A204.1 (cell line): ENCODE data around the gene SMNDC1.
"Not testable (repeated sequence)": the region's sequence is repeated elsewhere in the genome, so short reads cannot be mapped to it uniquely, and the experiment has no call there.

ENCODE experiments used
- FAIRE-seq: peaks from 2 replicates; lab custom pipeline; 2012; peaks lifted over from hg19 to GRCh38; lab: Jason Lieb, UNC

Gene SMNDC1

GRCh38 chr10:110304780-110305421 lies at the start of gene SMNDC1:
Gene SMNDC1, minus strand, starts transcription at chr10:110304920. Its CDS starts 1,333 bp downstream, at chr10:110303587.
- peak; percentile 99 for FAIRE-seq

- FAIRE-seq = no peak
Observed at GRCh38 chr10:110354322-110354766, 49.6 kb upstream of the SMNDC1 start.

- FAIRE-seq = no peak
Observed at GRCh38 chr10:110353244-110354119, 48.8 kb upstream of the SMNDC1 start.

- FAIRE-seq = no peak
Observed at GRCh38 chr10:110352930-110353243, 48.2 kb upstream of the SMNDC1 start.

GRCh38 chr10:110350812-110351211 lies 46.1 kb upstream of the SMNDC1 start:
- FAIRE-seq = no peak

GRCh38 chr10:110349831-110350230 lies 45.1 kb upstream of the SMNDC1 start:
- no peak for FAIRE-seq

- FAIRE-seq = no peak
Observed at GRCh38 chr10:110349386-110349785, 44.7 kb upstream of the SMNDC1 start.

- no peak for FAIRE-seq
Observed at GRCh38 chr10:110348336-110348735, 43.6 kb upstream of the SMNDC1 start.

- FAIRE-seq = no peak
Observed at GRCh38 chr10:110346914-110347313, 42.2 kb upstream of the SMNDC1 start.

- FAIRE-seq = no peak
Observed at GRCh38 chr10:110345286-110345685, 40.6 kb upstream of the SMNDC1 start.

GRCh38 chr10:110344622-110345021 lies 39.9 kb upstream of the SMNDC1 start:
- no peak for FAIRE-seq

- no peak for FAIRE-seq
Observed at GRCh38 chr10:110343947-110344346, 39.2 kb upstream of the SMNDC1 start.

GRCh38 chr10:110340816-110341215 lies 36.1 kb upstream of the SMNDC1 start:
- no peak for FAIRE-seq

GRCh38 chr10:110340122-110340521 lies 35.4 kb upstream of the SMNDC1 start:
- FAIRE-seq = no peak

GRCh38 chr10:110337906-110338305 lies 33.2 kb upstream of the SMNDC1 start:
- no peak for FAIRE-seq

- no peak for FAIRE-seq
Observed at GRCh38 chr10:110337401-110337800, 32.7 kb upstream of the SMNDC1 start.

GRCh38 chr10:110336111-110336721 lies 31.5 kb upstream of the SMNDC1 start:
- no peak for FAIRE-seq

GRCh38 chr10:110335314-110336064 lies 30.8 kb upstream of the SMNDC1 start:
- FAIRE-seq = no peak

- FAIRE-seq = no peak
Observed at GRCh38 chr10:110334061-110334656, 29.4 kb upstream of the SMNDC1 start.

GRCh38 chr10:110331226-110331795 lies 26.6 kb upstream of the SMNDC1 start:
- FAIRE-seq = not testable (repeated sequence)

- no peak for FAIRE-seq
Observed at GRCh38 chr10:110330675-110331074, 26.0 kb upstream of the SMNDC1 start.
